Stimulated activated CD8-positive, alpha-beta memory T cell treated with anti-CD3 and anti-CD28 coated beads, Interleukin-2, amount 100 ng/mL, for 48 hours (primary cell): ENCODE results near the gene TOX4.
A peak's percentile ranks its signal among the peaks of the same experiment; 100 is the strongest.

Source experiments
- DNase-seq, 2 donors: peaks; one replicate each; pipeline ENCODE4 v3.0.0-alpha.2; 2020; ENCODE audit warnings: low read depth in 2 of 2

Gene TOX4

GRCh38 chr14:21503376-21503775 lies 26.4 kb downstream of the TOX4 start:
- DNase-seq: no peak

- no peak for DNase-seq
These were observed 28.1 kb downstream of the TOX4 start for GRCh38 chr14:21505012-21505553.

GRCh38 chr14:21506557-21506956 lies 29.6 kb downstream of the TOX4 start:
- DNase-seq: no peak

GRCh38 chr14:21509432-21510143 lies 32.6 kb downstream of the TOX4 start:
- DNase-seq: no peak

GRCh38 chr14:21510735-21511657 lies 34.0 kb downstream of the TOX4 start, which contains the start of gene METTL3:
Gene METTL3 (minus strand): TSS chr14:21511340. CDS start chr14:21511223, 117 bp downstream.
- peak; percentile 75 to 83 for DNase-seq

GRCh38 chr14:21514341-21514740 lies 37.3 kb downstream of the TOX4 start:
- DNase-seq: no peak

- DNase-seq: no peak
These were observed 41.7 kb downstream of the TOX4 start for GRCh38 chr14:21518725-21519124.

- no peak for DNase-seq
These were observed 43.8 kb downstream of the TOX4 start for GRCh38 chr14:21520767-21521166.

GRCh38 chr14:21521501-21521900 lies 44.5 kb downstream of the TOX4 start:
- no peak for DNase-seq

GRCh38 chr14:21523203-21523602 lies 46.2 kb downstream of the TOX4 start:
- no peak for DNase-seq

GRCh38 chr14:21524575-21525490 lies 47.8 kb downstream of the TOX4 start:
- DNase-seq: no peak

- DNase-seq: no peak
These were observed 48.6 kb downstream of the TOX4 start for GRCh38 chr14:21525571-21525961.

- peak; percentile 51 to 67 for DNase-seq
These were observed 49.1 kb downstream of the TOX4 start, which contains the start of gene SALL2 for GRCh38 chr14:21525962-21526671. Gene SALL2 (minus strand): TSS chr14:21526346. CDS start chr14:21526127, 219 bp downstream.

GRCh38 chr14:21526672-21527317 lies 49.8 kb downstream of the TOX4 start:
- DNase-seq: no peak

GRCh38 chr14:21527318-21527679 lies 50.3 kb downstream of the TOX4 start:
- DNase-seq: no peak

- DNase-seq: no peak
These were observed 51.7 kb downstream of the TOX4 start for GRCh38 chr14:21528381-21529348.

GRCh38 chr14:21529515-21529914 lies 52.5 kb downstream of the TOX4 start:
- no peak for DNase-seq

GRCh38 chr14:21533294-21533693 lies 56.3 kb downstream of the TOX4 start:
- DNase-seq: no peak

- no peak for DNase-seq
These were observed 57.6 kb downstream of the TOX4 start for GRCh38 chr14:21534576-21534975.
